Measurements from ENCODE around the gene PSD. TPM values are rescaled to one million over a fixed set of nuclear protein-coding genes. Genes with fewer than 3 reads are reported as not detected.

The PSD gene
- total RNA-seq, 1 experiment from 2014 or later, result 0.29 TPM

- DNase-seq (ENCODE audit: low read depth), result no peak
These were observed 1.7 kb upstream of the PSD start for GRCh38 chr10:102420181-102420713.

DNA sequence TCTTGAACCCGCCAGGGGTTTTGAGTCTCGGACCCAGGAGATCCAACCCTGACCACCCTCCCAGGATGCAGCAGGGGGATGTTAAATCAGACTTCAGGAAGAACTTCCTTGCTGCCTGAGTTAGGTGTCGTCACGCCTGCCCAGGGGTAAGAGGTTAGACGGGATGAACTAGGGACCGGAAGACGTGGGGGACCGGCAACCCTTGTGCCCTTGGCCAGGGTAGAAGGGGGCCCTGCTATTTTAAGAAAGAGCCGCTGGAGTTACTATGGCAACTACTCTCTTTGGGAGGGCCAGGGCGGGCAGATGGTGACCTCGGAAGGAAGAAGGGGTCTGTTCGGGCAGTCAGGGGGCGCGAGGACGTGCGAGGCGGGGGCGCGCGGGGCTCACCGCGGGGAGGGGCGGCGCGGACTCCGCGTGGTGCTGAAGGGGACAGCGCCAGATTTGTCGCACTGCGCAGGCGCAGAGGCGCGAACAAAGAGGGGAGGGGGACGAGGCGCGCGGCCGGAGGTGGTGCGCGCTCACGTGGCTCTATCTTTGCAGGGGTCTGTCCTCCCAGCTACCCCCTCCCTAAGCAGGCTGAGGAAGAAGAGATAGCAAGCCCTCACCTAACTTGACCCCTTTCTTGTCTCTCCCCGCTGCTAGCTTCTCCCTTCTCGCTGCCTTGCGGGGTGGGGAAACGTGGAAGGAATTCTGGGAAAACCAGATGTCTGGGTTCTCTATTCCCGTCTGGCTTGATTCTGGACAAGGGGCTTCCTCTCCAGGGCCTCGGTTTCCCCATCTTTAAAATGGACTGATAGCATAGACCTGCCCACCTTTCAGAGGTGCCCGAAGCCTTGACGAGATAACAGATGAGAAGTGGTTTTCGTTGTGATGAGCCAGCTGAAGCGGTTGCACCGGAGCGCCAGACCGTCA, 940 bp upstream of the PSD start:
- peak; percentile 57 for DNase-seq (ENCODE audit: low read depth)

GRCh38 chr10:102416695-102417094, 1.9 kb downstream of the PSD start:
- no peak for DNase-seq (ENCODE audit: low read depth)

GRCh38 chr10:102416283-102416682, 2.3 kb downstream of the PSD start:
- no peak for DNase-seq (ENCODE audit: low read depth)

- no peak for DNase-seq (ENCODE audit: low read depth)
These were observed 3.8 kb downstream of the PSD start for GRCh38 chr10:102414749-102415148.

GRCh38 chr10:102413806-102414561, 4.6 kb downstream of the PSD start:
- no peak for DNase-seq (ENCODE audit: low read depth)

DNA sequence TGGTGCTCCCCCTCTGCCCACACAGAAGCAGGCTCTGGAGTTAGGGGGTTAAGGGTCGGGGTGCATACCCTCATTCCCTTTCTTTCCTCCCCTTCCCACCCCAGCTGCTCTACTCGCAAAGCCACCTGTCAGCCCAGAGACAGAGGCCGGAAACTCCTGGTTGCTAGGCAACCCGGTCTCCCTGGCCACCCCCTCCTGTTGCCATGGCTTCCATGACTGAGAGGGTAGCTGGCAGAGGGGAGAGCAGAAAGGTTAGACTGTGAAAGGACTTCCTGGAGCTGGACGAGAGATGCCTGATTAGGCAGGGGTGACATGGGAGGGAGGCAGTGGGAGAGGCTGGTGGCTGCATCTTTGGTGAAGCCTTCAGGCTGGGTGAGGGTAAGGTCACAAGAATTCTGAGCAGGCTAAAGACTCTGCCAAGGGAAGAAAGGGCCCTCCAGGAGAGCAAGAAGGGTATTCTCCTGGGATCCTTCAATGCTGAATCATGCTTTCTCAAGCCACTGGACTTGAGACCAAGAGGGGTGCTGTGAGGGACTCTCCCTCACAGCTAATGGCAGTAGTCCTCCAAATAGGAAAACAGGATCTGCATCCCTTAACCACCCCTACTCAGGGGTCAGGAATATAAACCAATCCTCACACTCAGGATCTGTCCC, 5.4 kb downstream of the PSD start:
- no peak for DNase-seq (ENCODE audit: low read depth)

DNA sequence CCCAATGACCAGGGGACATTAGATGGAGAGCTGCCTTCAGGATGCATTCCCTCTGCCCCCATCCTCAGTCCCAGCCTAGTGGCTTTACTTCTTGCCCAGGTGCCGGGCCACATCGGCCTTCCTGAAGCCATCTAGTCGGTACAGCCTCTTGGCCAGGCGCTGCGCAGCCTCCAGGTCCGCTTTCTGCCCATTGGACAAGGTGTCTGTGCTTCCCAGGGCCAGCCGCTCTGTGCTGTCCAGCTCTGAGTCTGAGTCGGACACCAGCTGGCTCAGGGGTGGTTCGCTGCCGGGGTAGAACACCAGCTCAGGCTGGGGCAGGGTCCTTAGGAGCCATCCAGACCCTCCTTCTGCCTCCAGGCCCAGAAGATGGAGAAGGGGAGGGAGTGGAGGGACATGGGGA, 6.3 kb downstream of the PSD start:
- no peak for DNase-seq (ENCODE audit: low read depth)

DNA sequence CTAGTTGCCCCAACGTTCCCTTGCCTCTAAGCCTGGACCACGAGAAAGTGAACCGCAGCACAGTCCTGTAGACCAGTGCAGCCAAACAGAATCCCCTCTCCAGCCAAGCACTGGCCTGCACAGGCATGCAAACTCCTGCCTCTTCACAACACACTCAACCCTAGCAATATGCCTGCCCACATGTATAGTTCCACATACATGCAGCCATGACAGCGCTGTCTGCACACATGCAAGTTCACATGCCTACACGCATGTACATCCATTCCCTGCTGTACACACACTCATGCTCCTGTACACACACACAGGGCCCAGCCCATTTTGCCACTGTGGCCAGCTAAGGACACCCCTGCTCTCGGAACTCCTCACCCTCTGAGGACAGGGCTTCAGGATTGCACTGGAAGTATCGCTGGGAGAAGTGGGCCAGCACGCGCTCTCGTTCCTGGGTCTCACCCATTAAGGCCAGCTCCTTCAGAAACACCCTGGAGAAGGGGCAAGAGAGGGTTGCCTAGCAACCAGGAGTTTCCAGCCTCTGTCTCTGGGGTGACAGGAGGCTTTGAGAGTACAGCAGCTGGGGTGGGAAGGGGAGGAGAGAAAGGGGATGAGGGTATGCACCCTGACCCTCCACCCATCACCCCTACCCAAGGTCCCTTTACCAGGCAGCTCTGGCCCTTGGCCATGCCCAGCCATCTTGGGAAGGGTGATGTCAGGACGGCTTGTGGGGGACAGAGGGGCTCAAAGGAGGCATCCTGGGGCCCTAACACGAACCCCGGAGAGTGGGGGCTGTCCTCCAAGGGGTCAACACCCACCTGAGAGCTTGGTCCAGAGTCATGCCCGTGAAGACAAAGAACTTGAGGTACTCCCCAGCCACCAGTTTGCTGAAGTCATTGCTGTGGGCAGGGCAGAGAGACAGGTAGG, 7.0 kb downstream of the PSD start:
- DNase-seq (ENCODE audit: low read depth), result no peak

- DNase-seq (ENCODE audit: low read depth), result no peak
These were observed 8.0 kb downstream of the PSD start for GRCh38 chr10:102410429-102411073.

DNA sequence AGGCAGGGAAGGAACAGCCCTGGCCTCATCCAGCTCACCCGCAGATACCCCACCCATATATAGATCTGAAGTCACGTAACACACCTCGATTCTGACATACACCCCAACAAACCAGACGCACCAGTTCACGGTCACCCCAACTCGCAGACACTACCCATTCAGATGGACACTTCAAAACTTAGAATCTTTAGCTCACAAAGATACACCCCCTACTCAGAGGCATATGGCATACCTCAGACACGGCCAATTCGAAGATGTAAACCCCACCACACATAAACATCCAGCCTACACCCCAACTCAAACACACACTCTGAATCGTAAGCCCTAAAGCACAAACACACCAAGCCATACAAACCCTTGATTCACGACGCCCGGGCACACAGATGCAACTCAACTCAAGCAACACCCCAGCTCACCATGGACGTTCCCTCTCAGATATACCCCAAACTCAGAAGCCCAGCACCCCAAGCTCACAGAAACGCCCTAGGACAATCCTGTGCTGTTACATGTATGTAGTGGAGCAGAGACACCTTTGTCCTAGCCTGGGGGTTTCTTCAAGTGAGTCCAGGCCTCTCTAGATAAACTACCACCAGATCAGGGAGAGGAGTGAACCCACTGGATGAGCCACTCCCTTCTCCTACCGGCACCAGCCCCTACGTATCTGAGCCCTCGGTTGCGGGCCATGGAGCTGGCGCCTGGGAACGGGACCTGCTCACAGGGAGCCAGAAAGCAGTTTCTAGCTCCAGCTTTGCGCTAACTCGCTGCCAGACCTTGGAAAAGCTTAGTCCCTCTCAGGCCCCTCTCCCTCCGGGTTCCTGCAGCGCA, 8.8 kb downstream of the PSD start:
- no peak for DNase-seq (ENCODE audit: low read depth)

DNA sequence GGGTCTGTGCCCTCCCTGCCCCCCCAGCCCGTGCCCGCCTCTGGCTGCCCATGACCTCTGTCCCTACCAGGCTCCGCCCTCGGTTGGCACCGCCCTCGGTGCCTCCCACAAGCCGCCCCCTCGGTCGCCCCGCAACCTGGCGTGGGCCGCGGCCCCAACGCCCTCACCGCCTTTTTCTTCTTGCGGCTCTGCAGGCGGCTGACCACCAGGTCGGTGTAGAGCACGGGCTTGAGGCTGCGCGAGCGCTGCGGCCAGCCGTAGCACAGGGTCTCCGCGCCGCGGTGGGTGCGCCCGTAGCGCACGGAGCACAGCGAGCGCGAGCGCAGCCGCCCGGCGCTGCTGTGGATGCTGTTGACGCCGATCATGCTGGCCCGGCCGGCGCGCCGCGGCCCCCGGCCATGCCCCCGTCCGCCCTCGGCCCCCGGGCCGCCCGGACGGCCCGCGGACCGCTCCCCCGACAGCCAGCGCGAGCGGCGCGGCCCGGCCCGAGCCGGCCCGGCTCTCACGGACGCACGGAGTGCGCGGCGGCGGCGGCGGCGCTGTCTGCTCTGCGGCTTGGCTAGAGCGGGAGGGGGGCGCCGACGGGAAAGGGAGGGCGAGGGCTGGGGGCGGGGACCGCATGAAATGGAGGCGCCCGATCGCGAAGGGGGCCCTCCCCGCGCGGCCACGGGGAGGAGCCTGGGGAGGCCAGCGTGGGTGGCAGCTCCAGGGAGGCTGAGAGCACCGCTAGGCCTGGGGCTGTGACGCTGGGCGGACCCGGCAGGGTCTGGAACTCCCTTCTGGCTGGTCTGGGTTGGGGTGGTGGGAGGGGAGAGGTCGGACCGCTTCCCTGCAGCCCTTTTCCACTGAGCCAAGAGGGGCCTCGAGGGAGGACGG, 9.6 kb downstream of the PSD start:
- DNase-seq (ENCODE audit: low read depth), result no peak

- DNase-seq (ENCODE audit: low read depth), result no peak
These were observed 10.4 kb downstream of the PSD start for GRCh38 chr10:102408131-102408727.

DNA sequence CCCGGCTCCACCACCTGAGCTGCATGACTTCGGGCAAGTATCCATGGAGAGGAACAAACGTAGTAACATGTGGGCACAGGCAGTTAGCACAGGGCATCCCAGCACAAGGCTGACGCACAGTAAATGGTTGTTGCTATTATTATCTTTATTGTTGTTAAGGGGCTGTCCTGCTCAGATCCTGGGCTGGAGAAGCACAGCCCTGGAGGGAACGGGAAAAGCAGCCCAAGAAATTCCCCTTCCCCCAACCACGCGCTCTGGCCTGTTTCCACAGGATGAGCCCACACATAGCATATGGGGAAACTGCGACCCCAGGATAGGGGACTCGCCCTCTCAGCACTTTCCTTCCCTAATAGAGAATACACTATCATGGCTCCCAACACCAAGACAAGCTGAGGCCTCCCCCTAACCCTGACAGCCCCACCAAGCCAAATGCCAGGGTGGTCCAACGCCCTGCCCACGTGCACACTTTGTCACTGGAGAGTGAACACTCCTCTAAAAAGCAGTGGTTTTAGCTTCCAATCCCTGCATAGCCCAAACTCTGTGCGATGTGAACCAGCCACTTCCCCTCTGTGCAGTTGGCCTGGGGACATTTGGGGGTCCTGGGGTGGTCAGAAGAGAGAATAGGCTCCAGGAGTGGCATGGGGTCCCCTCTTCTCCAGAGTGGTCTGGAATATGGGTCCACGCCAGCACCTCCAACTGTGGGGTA, 11.0 kb downstream of the PSD start:
- DNase-seq (ENCODE audit: low read depth), result no peak

DNA sequence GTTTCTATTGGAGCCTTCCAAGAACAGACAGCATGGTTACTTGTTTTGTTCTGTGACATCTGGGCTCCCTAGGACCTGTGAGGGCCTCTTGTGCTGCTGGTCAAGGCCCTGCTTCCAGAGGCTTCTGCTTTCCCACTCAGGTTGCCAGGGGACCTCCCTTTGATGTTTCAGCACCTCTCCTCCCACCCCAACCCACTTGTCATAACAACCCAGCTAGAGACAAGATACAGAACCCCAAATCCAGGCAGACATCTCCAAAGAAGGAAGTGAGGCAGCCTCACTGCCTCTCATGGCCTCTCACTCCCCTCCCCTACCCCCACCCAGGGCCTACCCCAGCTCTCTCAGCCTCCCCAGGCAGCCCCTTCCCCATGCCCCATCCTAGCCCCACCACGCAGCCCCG, 11.8 kb downstream of the PSD start:
- DNase-seq (ENCODE audit: low read depth), result no peak

- no peak for DNase-seq (ENCODE audit: low read depth)
These were observed 13.0 kb downstream of the PSD start for GRCh38 chr10:102405632-102406031.

- no peak for DNase-seq (ENCODE audit: low read depth)
These were observed 13.4 kb downstream of the PSD start for GRCh38 chr10:102405108-102405571.

Measured in Daoy (cell line).